Tibial artery (tissue), 4 donors: ENCODE data around the gene SUB1.

Experiments
- DNase-seq, 2 donors: peaks; one replicate each; pipeline ENCODE4 v3.0.0-alpha.2; 2019
- H3K27ac ChIP-seq, 2 donors: fragments of 200-600 bp; sonication (generic) in 1 of 2; 1 replicate in 1 of 2; 2 replicates in 1 of 2; pipeline ENCODE4 v1.5.1; 2018 to 2019; ENCODE audit warnings: mild to moderate bottlenecking in 1 of 2
- H3K27me3 ChIP-seq, 2 donors: fragments of 200-600 bp; sonication (generic) in 1 of 2; one replicate each; pipeline versions ENCODE4 v1.5.1 to v1.6.0; 2016 to 2019
- H3K36me3 ChIP-seq, 3 donors: fragments of 200-600 bp; sonication (generic) in 2 of 3; one replicate each; pipeline ENCODE4 v1.5.1; 2016 to 2019; ENCODE audit warnings: mild to moderate bottlenecking in 2 of 3
- H3K4me1 ChIP-seq, 4 donors: fragments of 200-600 bp; sonication (generic) in 2 of 4; 1 replicate in 3 of 4; 2 replicates in 1 of 4; pipeline ENCODE4 v1.5.1; 2016 to 2019
- H3K4me3 ChIP-seq, 2 donors: fragments of 200-600 bp; sonication (generic) in 1 of 2; 1 replicate in 1 of 2; 2 replicates in 1 of 2; pipeline ENCODE4 v1.5.1; 2018 to 2019; ENCODE audit warnings: mild to moderate bottlenecking in 2 of 2
- H3K9me3 ChIP-seq, 3 donors: fragments of 200-600 bp; sonication (generic) in 1 of 3; one replicate each; pipeline ENCODE4 v1.5.1; 2016 to 2019
- CTCF ChIP-seq, 2 experiments: fragments of 200-600 bp in 1 of 2; fragments of 450-650 bp in 1 of 2; IDR thresholded peaks; one replicate each; pipeline ENCODE4 v1.5.1; 2017 to 2019; ENCODE audit warnings: antibody characterized with exemption in 2 of 2, mild to moderate bottlenecking in 1 of 2, moderate library complexity in 1 of 2
- intact Hi-C: fragments of 100-400 bp; cut with DNase I; formaldehyde crosslinking; loops from one replicate; pipeline ENCODE4 v1.15.0; 2023; ENCODE audit warnings: low total_unique reads

Gene SUB1

GRCh38 chr5:32587067-32587551 lies 1.8 kb downstream of the SUB1 start:
- Histone ChIP-seq H3K27me3 (no peaks in the 10 kb centered on the region), H3K36me3 (peaks cover 8 to 28% (median 14%) of the 10 kb centered on the region in 3 donors), H3K4me1 (peaks cover 0 to 32% (median 15%) of the 10 kb centered on the region in 4 donors), H3K4me3 (peak overlapping the region; percentile 78 to 90), H3K9me3 (peaks cover 0 to 8% (median 0%) of the 10 kb centered on the region in 3 donors), H3K27ac (peak overlapping the region in 1 of 2 donors; percentile 99)
- intact Hi-C loops, result loop anchor here (5.0 to 10.0 kb wide), 2 partner anchors 145 to 352 kb away; partner anchors contain the start of gene ZFR
- TF ChIP-seq CTCF (IDR thresholded peaks at IDR 0.05), result no peak
- DNase-seq, result no peak

- no peak overlapping the region for H3K4me3 ChIP-seq
- peaks cover 22 to 51% (median 33%) of the 10 kb centered on the region in 3 donors for H3K36me3 ChIP-seq
- DNase-seq, result no peak
- no peak for TF ChIP-seq CTCF (IDR thresholded peaks at IDR 0.05)
- peaks cover 0 to 6% (median 0%) of the 10 kb centered on the region in 3 donors for H3K9me3 ChIP-seq
- no peak overlapping the region for H3K27ac ChIP-seq
- peaks cover 0 to 32% (median 19%) of the 10 kb centered on the region in 4 donors for H3K4me1 ChIP-seq
- intact Hi-C loops, result loop anchor here (1.0 to 10.0 kb wide), 3 partner anchors 99 to 355 kb away; partner anchors contain the start of gene ZFR
- H3K27me3 ChIP-seq, result no peaks in the 10 kb centered on the region
These were observed 4.1 kb downstream of the SUB1 start for GRCh38 chr5:32589416-32589815.

- Histone ChIP-seq H3K9me3 (no peaks in the 10 kb centered on the region), H3K27ac (no peak overlapping the region), H3K4me3 (no peak overlapping the region), H3K36me3 (peaks cover 29 to 58% (median 41%) of the 10 kb centered on the region in 3 donors), H3K27me3 (no peaks in the 10 kb centered on the region), H3K4me1 (peaks cover 0 to 32% (median 19%) of the 10 kb centered on the region in 4 donors)
- no peak for DNase-seq
- intact Hi-C loops, result loop anchor here (1.0 to 10.0 kb wide), 3 partner anchors 100 to 355 kb away; partner anchors contain the start of gene ZFR
- peak; percentile 74 to 75 for TF ChIP-seq CTCF (IDR thresholded peaks at IDR 0.05)
These were observed 4.8 kb downstream of the SUB1 start for GRCh38 chr5:32589942-32590869.

- peaks cover 0 to 44% (median 10%) of the 10 kb centered on the region in 4 donors for H3K4me1 ChIP-seq
- no peak for DNase-seq
- H3K27me3 ChIP-seq, result no peaks in the 10 kb centered on the region
- H3K4me3 ChIP-seq, result no peak overlapping the region
- no peaks in the 10 kb centered on the region for H3K9me3 ChIP-seq
- no peak for TF ChIP-seq CTCF (IDR thresholded peaks at IDR 0.05)
- intact Hi-C loops, result no loop called here
- peaks cover 50 to 72% (median 53%) of the 10 kb centered on the region in 3 donors for H3K36me3 ChIP-seq
- no peak overlapping the region for H3K27ac ChIP-seq
These were observed 9.8 kb downstream of the SUB1 start for GRCh38 chr5:32595118-32595517.

- Histone ChIP-seq H3K36me3 (peaks cover 35 to 66% (median 45%) of the 10 kb centered on the region in 3 donors), H3K4me3 (no peak overlapping the region), H3K4me1 (peaks cover 0 to 63% (median 17%) of the 10 kb centered on the region in 4 donors), H3K27ac (peak overlapping the region in 1 of 2 donors; percentile 10), H3K9me3 (no peaks in the 10 kb centered on the region), H3K27me3 (no peaks in the 10 kb centered on the region)
- no peak for DNase-seq
- intact Hi-C loops, result no loop called here
- no peak for TF ChIP-seq CTCF (IDR thresholded peaks at IDR 0.05)
These were observed 11.8 kb downstream of the SUB1 start for GRCh38 chr5:32597041-32597629.
